ENCODE data around the gene SHOC1. TPM values are rescaled to one million over a fixed set of nuclear protein-coding genes. Genes with fewer than 3 reads are reported as not detected.

Gene SHOC1
- total and polyA plus RNA-seq, 2 of the 4 experiments (the other 2 are of a cell fraction) = 0.03 TPM; not detected in 1

DNA sequence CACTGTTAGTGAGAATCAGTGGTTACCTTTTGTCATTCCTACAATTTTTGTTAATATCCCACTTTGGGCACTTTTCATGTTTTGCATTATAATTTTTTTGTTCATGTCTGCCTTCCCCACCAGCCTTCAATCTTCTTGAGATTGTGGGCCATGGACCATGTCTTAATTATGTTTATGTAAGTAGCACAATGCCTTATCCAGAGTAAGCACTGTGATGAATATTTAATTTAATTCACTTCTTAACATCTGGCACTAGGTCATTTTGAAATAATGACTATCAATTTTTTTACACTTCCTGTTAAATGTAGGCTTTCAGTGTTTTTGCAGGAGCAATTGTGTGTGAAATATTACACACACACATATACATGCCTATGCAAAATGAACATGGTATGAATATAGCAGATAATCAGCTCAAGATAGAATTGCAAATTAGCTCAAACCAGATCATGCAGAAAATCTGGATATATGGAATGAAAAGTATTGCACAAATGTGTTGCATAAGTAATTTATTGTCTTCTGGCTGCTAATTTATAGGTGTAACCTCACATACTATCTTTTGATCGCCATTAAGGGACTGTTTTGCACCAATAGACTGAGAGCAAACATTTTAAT lies 5.3 kb upstream of the SHOC1 start:
- ATAC-seq (ENCODE audit: low read depth) (no peak), DNase-seq (no peak)
- Histone ChIP-seq H3K9me1 (ENCODE audit: insufficient read depth, low read length) (no peaks in the 10 kb centered on the region), H3K9me3 (ENCODE audit: control insufficient read depth, insufficient read depth, low read length) (no peaks in the 10 kb centered on the region), H3K4ac (ENCODE audit: low read depth, low read length) (no peak overlapping the region), H2AK5ac (ENCODE audit: low read depth, low read length) (no peak overlapping the region), H2BK15ac (ENCODE audit: low read depth, low read length) (no peak overlapping the region), H2AK9ac (replicated peaks; ENCODE audit: low read depth, low read length, poor library complexity) (no peak overlapping the region), H3K14ac (replicated peaks; ENCODE audit: low read depth, low read length) (no peak overlapping the region), H4K20me1 (ENCODE audit: insufficient read depth, low read length) (no peaks in the 10 kb centered on the region), H3K4me2 (ENCODE audit: low read depth, low read length) (no peak overlapping the region), H3K4me1 (ENCODE audit: control insufficient read depth, insufficient read depth, low read length) (no peaks in the 10 kb centered on the region), H2BK5ac (ENCODE audit: low read depth, low read length, poor library complexity, severe bottlenecking) (no peak overlapping the region), H3K79me1 (ENCODE audit: low read depth in 1 of 2, low read length in 2 of 2) (no peaks in the 10 kb centered on the region), H3K4me3 (ENCODE audit: insufficient read depth, low read depth, low read length) (no peak overlapping the region), H3K36me3 (ENCODE audit: control insufficient read depth, insufficient read depth, low read length) (no peaks in the 10 kb centered on the region), H4K8ac (ENCODE audit: low read depth in 2 of 2, low read length in 2 of 2) (no peak overlapping the region), H2BK120ac (ENCODE audit: low read depth, low read length) (no peak overlapping the region), H2AFZ (replicated peaks; ENCODE audit: low read length, poor library complexity) (no peak overlapping the region), H3K56ac (ENCODE audit: extremely low read depth, insufficient read depth, low read length) (no peak overlapping the region), H3K9ac (ENCODE audit: low read depth, low read length) (no peak overlapping the region), H3K23ac (ENCODE audit: low read depth, low read length) (no peak overlapping the region), H3K27ac (ENCODE audit: insufficient read depth, low read length) (no peak overlapping the region), H3K27me3 (ENCODE audit: control insufficient read depth, insufficient read depth, low read length) (no peaks in the 10 kb centered on the region), H4K91ac (ENCODE audit: insufficient read depth, low read depth, low read length) (no peak overlapping the region), H2BK20ac (ENCODE audit: low read depth, low read length) (no peak overlapping the region), H4K5ac (ENCODE audit: low read depth, low read length) (no peak overlapping the region), H3K18ac (ENCODE audit: low read depth, low read length) (no peak overlapping the region)
- no TSS peak for BruUV-seq (replicated peaks)
- dilution Hi-C loops (cut with HindIII; ENCODE audit: low sequenced_read_pairs, unreplicated experiment) = no loop called here
- WGBS, 2 experiments (ENCODE audit: extremely low coverage in 2 of 2, insufficient read length in 1 of 2) = no CpG with 5 or more reads among the region's 1 CpG
- intact Hi-C loops (cut with micrococcal nuclease) = no loop called here
- CTCF ChIA-PET = no interaction called here
- in situ Hi-C loops (cut with MboI; ENCODE audit: low sequenced_read_pairs) = no loop called here
- TF ChIP-seq CEBPB (IDR thresholded peaks at IDR 0.05; ENCODE audit: low read depth, low read length) = no peak
- TF ChIP-seq CHD1 (IDR thresholded peaks at IDR 0.05; ENCODE audit: low read depth, low read length) = no peak
- TF ChIP-seq BHLHE40 (IDR thresholded peaks at IDR 0.05; ENCODE audit: low read depth, low read length) = no peak
- TF ChIP-seq SMC3 (IDR thresholded peaks at IDR 0.05; ENCODE audit: low read depth, low read length) = no peak
- TF ChIP-seq FOS (IDR thresholded peaks at IDR 0.05; ENCODE audit: low read depth, low read length) = no peak
- TF ChIP-seq RCOR1 (IDR thresholded peaks at IDR 0.05; ENCODE audit: insufficient replicate concordance, low read length) = no peak
- TF ChIP-seq RAD21 (IDR thresholded peaks at IDR 0.05; ENCODE audit: low read length) = no peak
- TF ChIP-seq MAZ (IDR thresholded peaks at IDR 0.05; ENCODE audit: borderline replicate concordance, low read depth, low read length) = no peak
- TF ChIP-seq POLR2A (IDR thresholded peaks at IDR 0.05; ENCODE audit: low read depth, low read length) = no peak
- no peak for TF ChIP-seq NFE2L2 (IDR thresholded peaks at IDR 0.05; ENCODE audit: low read depth, low read length)
- TF ChIP-seq, protein P1, sequence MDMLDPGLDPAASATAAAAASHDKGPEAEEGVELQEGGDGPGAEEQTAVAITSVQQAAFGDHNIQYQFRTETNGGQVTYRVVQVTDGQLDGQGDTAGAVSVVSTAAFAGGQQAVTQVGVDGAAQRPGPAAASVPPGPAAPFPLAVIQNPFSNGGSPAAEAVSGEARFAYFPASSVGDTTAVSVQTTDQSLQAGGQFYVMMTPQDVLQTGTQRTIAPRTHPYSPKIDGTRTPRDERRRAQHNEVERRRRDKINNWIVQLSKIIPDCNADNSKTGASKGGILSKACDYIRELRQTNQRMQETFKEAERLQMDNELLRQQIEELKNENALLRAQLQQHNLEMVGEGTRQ (IDR thresholded peaks at IDR 0.05; ENCODE audit: low read depth, low read length) = no peak
- no peak for TF ChIP-seq MAFK (IDR thresholded peaks at IDR 0.05; ENCODE audit: low read depth, low read length)
- TF ChIP-seq RFX5 (IDR thresholded peaks at IDR 0.05; ENCODE audit: low read depth, low read length) = no peak
- TF ChIP-seq MXI1 (IDR thresholded peaks at IDR 0.05; ENCODE audit: borderline replicate concordance, low read depth, low read length) = no peak
- TF ChIP-seq, protein P2, sequence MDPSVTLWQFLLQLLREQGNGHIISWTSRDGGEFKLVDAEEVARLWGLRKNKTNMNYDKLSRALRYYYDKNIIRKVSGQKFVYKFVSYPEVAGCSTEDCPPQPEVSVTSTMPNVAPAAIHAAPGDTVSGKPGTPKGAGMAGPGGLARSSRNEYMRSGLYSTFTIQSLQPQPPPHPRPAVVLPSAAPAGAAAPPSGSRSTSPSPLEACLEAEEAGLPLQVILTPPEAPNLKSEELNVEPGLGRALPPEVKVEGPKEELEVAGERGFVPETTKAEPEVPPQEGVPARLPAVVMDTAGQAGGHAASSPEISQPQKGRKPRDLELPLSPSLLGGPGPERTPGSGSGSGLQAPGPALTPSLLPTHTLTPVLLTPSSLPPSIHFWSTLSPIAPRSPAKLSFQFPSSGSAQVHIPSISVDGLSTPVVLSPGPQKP (IDR thresholded peaks at IDR 0.05; ENCODE audit: borderline replicate concordance, low read depth, low read length) = no peak
- TF ChIP-seq, protein P3, sequence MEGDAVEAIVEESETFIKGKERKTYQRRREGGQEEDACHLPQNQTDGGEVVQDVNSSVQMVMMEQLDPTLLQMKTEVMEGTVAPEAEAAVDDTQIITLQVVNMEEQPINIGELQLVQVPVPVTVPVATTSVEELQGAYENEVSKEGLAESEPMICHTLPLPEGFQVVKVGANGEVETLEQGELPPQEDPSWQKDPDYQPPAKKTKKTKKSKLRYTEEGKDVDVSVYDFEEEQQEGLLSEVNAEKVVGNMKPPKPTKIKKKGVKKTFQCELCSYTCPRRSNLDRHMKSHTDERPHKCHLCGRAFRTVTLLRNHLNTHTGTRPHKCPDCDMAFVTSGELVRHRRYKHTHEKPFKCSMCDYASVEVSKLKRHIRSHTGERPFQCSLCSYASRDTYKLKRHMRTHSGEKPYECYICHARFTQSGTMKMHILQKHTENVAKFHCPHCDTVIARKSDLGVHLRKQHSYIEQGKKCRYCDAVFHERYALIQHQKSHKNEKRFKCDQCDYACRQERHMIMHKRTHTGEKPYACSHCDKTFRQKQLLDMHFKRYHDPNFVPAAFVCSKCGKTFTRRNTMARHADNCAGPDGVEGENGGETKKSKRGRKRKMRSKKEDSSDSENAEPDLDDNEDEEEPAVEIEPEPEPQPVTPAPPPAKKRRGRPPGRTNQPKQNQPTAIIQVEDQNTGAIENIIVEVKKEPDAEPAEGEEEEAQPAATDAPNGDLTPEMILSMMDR (conservative IDR thresholded peaks at IDR 0.05; ENCODE audit: low read depth, low read length) = no peak
- POLR2A ChIA-PET (ENCODE audit: unreplicated experiment) = interaction anchor here (0.6 kb wide), 1 partner anchor 62 kb away, joined by 3 read pairs; no protein-coding TSS in a partner anchor

Data from IMR-90 (cell line).